ENCODE data around the gene PTTG1.

The PTTG1 gene

DNA sequence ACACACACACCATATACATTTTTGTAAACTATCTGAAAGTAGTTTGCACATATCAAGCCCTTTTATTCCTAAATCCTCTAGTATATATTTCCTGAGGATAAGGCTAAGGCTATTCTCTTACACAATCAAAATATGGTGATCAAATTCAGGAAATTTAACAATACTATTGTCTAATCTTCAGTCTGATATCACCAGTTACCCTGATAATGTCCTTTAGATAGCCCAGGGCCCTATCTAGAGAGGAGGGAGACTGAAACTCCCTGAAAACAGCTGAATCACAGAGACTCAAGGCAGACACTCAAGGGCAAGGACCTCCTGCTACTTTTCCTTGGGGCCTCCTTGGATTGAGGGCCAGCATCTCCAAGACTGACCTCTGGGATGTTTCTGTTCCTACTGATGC, 30.4 kb downstream of the PTTG1 start:
- DNase-seq, result no peak

DNA sequence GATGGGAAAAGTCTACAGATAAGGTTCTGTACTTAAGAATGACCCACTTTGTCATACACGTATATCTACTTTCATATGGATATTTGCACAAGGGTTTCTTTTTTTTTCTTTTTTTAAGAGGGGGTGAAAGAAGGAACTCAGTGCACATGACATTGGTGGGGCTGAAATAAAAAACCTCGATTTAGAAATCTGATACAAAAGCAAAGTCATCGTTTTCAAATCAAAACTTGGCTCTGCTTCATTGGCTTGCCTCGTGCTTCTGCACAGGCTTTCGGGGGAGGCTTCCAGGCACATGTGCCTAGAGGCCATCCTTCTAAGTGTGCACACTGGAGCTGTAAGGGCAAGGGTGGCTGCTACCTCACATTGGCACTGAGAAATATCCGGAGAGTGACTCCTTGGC, 31.1 kb downstream of the PTTG1 start:
- DNase-seq, result no peak

DNA sequence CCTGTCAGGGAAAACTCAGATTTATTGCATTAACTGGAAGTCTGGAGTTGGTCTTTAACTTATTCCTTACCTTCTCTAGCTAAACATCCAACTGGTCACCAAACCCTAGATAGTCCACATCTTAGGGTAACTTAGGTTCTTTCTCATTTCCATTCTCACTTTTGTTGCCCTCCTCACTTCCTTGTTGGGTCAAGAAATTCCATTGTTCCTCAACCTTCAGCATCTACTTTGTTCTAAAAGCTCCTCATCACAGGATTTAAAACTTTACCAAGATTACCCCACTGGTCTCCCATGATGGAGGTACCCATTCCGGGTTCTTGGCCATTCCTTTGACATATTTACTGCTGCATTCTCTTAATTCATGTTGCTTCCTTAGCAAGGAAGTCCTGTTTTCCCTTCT, 32.1 kb downstream of the PTTG1 start:
- no peak for DNase-seq

DNA sequence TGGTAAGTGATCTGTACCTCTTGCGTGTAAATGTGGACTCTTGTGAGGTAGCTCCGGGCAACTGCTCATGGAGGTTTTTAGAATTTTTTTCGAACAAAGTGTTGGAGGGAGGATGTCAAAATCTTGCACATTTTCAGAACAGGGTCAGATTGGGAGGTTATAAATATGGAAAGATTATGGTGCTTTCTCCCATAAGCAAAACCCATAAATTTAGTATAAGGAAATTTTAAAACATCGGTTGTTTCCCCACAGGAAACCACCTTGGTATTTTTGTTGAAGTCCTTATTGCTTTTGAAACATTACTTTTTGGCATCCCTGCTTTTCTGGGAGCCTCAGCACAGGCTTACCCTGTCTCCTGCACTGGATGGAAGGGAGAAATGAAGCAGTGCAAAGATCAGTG, 33.9 kb downstream of the PTTG1 start:
- no peak for DNase-seq

DNA sequence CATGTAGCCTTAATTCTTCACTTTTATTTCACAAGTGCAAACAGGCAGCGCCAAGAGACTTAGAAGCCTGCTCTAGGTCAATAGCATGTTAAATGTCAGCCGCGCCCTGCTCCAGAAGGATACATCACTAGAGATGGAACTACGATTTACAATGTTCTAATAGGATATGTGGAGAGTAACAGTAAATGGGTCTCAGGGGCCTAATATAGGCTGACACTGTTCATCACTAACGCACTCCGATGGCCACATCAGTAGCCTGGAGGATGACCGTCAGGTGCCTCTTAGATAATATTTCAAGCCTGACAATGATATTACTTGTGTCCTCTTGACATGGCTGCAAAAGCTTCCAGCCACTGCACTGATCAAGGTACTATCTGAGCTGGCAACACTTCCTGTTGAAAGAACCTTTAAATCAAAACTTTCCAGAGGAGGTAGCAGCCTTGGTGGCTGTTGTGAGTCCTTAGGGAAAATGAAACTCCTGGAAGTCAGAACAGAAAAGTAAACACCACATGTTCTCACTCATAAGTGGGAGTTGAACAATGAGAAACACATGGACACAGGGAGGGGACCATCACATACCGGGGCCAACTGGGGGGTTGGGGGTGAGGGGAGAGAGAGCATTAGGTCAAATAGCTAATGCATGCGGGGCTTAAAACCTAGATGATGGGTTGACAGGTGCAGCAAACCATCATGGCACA, 35.0 kb downstream of the PTTG1 start:
- DNase-seq, result no peak

DNA sequence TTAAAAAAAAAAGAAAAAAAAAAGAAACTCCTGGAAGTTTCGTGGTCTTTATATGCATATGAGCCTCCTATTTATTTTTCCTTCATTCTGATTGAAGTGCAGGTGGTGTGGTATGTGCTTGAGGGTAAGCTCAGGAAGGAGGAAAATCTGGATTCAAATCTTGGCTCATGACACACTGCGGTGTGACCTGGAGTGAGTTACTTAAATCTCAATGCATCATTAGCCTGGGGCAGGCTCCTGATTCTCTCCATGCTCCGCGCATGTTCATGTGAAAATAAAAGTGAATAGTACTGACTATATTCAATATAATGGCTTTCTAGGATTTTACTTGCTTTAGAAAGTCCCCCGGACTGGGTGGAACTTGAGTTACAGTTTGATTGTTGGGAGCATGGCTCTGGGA, 35.6 kb downstream of the PTTG1 start:
- no peak for DNase-seq

DNA sequence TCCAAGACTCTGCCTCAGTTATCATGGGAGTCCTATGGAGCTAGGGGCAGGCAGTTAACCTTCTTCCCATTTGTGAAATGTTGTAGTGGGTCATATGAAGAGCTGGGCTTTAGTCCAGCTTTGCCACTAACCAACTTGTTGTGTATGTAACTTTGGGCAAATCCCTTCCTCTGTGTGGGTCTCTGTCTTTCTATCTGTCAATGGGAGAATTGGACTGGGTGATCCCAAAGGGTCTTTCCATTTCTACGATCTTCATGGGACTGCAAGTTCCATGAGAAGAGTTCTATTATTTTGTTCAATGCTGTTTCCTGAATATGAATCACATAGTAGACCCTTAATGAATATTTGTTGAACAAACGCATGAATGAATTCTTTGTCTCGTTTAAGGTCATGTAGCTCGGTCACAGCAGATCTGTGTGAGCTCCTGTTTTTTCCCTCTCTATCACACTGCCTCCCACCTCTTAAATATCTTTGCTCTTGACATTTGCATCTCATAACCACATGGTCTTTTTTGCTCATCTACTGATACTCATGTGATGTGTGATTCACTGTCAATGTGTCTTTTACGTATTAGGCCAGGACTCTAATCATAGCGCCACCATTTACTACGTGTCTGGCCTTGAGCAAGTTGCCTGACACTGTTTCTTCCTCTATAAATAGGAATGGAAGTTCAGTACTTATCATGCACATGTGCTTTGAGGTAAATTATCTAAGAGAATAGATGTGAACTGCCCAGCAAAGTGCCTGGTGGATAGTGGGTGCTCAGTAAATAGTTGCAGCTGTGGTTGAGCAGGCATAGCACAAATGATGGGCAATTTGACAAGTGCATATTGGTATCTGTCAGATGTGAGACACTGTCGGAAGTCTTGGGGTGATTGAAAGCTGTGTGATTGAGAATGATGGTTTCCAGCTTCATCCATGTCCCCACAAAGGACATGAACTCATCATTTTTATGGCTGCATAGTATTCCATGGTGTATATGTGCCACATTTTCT, 37.4 kb downstream of the PTTG1 start:
- no peak for DNase-seq

DNA sequence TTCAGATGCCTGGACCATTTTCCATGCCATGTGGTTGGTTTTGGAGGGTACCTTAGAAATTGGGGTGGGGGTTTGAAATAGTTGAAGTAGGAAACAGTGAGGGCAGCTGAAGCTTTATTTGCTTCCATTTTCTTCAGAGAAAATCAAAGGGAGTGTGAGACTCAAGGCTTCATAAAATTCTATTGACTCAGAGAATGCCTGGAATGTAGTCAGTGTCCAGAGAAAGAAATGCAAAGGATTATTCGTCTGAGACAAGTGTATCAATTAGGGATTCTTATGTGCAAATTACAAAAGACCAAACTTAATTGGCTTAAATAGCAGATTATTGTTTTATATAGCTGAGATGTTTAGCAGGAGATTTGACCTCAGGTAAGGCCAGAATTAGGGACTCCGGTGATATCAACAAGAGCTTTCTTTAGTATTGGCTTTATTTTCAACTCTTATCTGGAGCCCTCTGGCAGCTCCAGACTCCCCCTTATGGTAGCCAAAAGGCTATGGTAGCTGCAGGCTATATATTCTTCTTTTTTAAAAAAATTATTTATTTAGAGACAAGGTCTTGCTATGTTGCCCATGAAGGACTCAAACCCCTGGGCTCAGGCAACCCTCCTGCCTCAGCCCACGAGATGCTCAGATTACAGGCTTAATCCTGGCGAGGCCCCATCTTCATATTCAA, 38.9 kb downstream of the PTTG1 start:
- no peak for DNase-seq

DNA sequence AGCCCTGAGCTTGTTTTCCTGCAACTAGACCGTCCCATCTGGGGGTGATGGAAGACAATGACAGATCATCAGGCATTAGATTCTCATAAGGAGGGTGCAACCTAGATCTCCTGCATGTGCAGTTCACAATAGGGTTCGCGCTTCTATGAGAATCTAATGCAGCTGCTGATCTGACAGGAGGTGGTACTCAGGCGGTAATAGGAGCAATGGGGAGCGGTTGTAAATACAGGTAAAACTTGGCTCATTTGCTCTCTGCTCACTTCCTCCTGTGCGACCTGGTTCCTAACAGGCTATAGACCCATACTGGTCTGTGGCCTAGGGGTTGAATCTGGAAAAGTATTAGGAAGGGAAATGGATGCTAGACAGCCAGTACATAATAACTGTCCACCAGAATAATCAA, 39.7 kb downstream of the PTTG1 start:
- DNase-seq, result no peak

DNA sequence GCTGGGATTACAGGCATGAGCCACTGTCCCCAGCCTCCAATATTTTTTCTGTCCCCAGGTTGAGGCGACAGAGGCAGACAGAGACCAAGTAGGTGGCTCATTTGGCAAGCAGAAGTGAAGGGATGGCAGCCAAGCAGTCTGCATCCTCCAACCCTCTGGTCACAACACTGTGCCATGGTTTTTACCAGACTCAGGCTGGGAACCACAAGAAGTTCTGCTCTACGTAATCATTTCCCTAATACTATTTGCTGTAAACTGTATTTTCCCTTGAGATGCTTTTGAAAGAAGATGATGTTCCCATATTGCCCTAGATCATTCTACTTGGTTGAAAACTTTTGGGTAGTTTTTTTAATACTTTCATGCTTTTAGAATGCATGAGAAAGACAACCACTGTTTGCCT, 40.5 kb downstream of the PTTG1 start:
- DNase-seq, result no peak

DNA sequence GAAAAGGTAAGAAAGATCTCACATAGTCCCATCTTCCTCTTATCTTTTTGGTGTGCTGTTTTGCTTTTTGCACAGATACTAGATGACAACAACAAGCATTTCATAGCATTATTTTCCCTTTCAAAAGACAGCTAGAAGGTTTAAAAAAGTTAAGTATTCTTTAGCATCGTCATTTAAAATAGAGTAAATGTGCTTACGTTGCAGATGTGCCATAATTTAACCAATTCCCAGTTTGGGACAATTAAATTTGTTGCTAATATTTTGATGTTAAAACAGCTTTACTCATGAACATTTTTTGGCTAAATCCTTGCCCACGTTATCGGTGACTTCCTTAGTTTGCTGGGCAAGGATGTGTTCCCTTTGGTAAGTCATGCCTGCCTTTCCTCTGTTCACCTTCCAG, 41.6 kb downstream of the PTTG1 start:
- no peak for DNase-seq

DNA sequence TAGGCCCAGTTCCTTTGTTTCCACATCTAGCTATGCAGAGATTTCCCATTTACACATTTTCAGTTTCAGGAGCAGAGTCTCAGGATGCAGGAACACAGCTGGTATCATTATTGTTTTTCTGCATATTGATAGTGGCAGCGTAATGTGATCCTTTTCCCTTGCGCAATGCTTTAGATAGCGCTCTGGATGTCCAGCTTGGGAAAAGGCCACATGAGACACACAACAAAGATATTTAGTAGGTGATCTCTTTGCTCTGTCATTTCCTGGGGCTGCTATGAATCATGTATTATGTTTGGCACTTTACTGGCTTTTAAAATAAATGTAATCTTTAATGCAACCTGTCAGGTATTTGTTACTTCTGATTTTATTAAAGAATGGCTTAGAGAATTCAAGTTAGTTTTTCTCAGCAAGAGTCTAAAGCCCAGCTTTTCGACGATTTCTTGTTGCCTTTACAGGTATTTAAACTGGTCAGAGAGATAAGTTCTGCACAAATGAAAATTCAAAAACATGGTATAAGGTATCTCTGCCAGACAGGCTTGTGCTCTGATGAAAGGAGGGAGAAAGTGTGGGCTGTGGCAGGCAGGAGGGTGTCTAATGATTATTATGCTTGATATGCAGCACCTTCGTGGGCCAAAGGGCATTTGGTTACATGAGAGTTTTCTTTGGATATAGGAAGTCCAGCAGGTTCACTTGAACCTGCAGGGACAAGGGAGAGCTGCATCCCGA, 42.2 kb downstream of the PTTG1 start:
- DNase-seq, result no peak

DNA sequence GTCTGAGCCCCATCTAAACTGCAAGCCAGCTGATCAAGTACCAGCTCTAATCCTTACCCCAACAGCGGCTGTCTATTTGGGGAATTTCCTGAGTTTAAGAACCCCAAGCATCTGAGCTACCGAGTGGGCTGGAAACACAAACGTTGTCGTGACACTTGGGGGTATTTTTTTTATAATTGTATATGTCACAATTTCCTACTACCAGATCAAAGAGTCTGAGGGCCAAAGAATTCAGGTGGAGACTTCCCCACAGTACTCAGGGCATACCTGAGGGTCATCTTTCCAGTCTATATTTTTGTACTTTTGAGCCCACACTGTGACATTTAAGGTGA, 42.8 kb downstream of the PTTG1 start:
- no peak for DNase-seq

DNA sequence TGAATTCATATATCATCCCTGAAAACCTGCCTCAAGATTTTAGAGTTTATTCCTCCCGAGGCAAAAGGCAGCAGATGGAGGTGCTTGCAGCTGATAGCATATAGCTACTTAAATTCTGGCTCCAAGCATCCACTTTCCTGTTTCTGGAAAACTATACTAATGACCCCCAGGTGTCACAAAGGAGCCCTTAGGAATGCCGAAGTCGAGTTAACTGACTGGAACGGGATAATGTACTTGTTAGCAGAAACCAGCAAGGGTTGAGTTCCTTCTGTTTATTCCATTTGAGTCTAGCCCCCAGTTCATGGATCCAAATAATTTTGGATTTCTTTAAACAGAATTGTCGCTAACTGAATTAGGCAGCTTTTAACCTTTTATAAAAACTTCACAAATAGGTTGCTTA, 44.5 kb downstream of the PTTG1 start:
- DNase-seq, result no peak

DNA sequence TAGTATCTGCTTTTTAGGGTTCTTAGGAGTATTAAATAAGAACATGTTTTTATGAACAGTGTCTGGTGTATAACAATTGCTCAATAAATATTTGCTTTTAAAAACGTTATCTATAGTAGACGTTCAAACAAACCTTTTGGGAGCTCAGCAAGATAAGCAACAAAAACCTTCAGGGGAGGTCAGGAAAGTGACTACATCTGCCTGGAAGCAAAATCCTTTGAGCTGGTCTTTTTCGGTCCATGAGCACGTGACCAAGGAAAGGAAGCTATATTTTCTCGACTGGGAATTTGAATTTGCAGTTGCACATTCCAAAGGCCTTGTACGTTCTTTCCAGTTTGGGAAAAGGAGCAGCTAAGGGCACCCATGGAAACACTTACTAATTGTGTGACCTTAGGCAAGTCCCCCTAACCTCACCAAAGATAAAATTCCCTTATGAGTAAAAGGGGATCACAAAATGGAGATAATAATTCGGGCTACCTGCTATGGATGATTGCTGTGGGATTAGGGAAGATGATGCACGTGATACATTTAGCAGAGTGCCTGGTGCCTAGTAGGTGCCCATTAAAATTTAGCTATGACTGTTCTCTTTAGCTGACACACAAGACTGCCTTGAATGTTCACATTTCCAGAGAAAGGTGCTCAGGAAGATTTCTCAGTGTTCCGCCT, 45.4 kb downstream of the PTTG1 start:
- no peak for DNase-seq

DNA sequence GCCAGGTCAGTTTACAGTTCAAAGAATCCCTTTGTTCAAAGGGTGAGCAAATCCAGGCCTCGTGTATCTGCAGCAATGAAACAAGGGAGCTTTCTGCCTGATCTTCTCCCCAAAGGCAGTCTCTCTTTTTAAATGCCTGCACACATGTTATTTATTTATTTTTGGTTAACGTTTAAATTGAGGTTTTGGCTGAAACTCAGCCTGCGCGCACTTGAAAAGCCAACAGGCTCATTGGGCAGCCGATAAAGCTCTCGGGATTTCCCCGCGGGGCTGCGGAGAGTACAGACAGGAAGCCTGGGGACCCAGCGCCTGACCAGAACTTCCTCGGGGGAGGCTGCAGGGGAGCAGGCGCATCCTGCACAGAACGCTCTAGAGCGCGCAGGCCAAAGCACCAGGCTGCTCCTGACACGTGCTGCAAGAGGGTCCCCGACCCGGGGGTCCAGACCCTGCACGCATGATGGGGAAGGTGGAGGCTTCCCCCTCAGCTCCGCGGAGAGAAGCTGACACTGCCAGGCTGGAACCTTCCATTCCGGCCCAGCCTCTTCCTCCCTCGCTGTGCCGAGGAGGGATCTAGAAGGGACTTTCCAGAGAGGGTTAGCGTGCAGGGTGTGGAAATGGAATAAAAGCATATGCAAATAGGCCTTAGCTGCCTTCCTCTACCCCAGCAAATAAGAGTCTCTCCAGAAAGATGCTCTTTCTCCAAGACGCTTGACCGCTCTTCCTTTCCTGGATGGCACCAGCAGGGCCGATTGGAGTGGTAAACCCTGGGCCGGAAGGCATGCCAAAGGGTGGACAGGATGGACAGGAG, 46.1 kb downstream of the PTTG1 start:
- DNase-seq, result peak; percentile 63

DNA sequence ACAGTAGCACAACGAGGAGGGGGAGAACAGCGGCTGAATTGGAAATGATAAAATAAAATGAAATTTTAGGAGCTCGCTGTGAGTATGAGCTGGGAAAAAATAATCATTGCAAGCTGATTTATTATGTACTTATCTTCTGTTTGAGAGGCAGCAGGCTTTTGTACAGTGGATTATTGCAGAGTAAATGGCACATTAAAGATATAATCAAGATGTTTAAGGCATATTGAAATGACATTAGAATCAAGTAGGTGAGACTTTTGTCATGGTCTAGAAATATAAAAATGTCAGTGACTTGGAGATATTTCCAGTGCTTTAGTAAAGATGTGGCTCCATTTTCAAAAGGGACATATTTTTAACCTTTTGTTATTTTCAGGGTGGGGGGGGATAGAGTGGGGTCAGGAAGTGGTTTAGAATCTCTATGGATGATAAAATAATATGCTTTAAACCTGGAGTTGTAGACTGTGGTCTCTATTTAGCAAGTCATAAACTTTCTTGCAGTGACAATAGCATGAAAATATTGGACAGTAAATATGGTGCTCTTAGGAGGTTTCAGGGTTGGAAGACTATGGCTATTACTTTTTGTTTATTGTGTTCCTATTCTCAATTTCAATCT, 46.8 kb downstream of the PTTG1 start:
- DNase-seq, result no peak

DNA sequence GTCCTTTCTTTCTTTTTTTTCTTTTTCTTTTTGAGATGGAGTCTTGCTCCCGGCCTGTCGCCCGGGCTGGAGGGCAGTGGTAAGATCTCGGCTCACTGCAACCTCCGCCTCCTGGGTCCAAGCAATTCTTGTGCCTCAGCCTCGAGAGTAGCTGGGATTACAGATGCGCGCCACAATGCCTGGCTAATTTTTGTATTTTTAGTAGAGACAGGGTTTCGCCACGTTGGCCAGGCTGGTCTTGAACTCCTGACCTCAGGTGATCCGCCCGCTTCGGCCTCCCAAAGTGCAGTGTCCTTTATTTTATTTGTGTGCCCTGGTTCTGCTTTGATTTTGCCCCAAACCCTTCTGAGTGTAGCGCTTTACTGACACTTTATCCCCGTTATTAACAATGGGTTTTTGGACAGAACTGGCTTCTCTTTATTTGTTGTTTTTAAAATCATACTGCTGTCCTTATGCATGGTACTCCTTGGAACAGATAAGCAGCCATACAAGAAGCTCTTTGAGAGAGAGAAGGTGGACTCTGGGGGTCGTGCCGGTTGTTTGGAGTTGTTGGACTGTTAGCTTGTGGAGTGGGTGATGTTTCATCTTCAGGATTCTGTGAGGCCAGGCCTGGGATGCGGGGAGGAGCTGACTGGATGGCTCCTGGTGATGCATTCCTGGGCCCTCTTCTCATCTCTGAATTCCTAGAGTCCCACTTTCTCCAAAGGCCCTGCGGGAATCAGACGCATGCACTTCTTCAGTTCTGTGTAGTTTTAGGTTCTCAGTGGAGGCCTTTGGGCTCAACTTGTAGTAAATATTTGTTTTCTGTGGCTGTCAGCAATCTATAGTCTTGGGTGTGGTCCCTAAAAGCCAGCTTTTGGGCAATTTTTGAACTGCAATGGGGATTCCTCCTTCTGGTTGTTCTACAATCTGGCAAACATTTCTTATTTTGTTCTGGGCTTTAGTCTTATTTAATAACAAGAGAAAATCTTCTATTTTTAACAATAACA, 47.8 kb downstream of the PTTG1 start:
- DNase-seq, result no peak
